WTC11 (cell line): ENCODE measurements around the gene RPS6KB2. TPM values are rescaled to one million over a fixed set of nuclear protein-coding genes. Genes with fewer than 3 reads are reported as not detected.
A peak's percentile ranks its signal among the peaks of the same experiment; 100 is the strongest.

Experiments used
- EMX1 ChIP-seq: fragments of 250-450 bp; sonication (Bioruptor Pico); IDR thresholded peaks from 2 replicates; pipeline ENCODE4 v1.8.0; 2021; ENCODE audit warnings: mild to moderate bottlenecking
- ESRRA ChIP-seq: sonication (generic); formaldehyde crosslinking; IDR thresholded peaks from 2 replicates; pipeline ENCODE4 v1.8.1; 2022; ENCODE audit warnings: mild to moderate bottlenecking, missing genetic modification reagents, borderline replicate concordance
- JAZF1 ChIP-seq: fragments of 250-450 bp; sonication (Bioruptor Pico); IDR thresholded peaks from 2 replicates; pipeline ENCODE4 v1.9.0; 2021; ENCODE audit warnings: moderate library complexity, mild to moderate bottlenecking, inconsistent platforms
- KAT7 ChIP-seq: sonication (generic); formaldehyde crosslinking; IDR thresholded peaks from 2 replicates; pipeline ENCODE4 v1.8.1; 2023; ENCODE audit warnings: missing genetic modification reagents, mild to moderate bottlenecking, borderline replicate concordance
- NFATC4 ChIP-seq: fragments of 250-450 bp; sonication (Bioruptor Pico); IDR thresholded peaks from 2 replicates; pipeline ENCODE4 v1.9.0; 2021; ENCODE audit warnings: mild to moderate bottlenecking
- NFYB ChIP-seq: sonication (generic); formaldehyde crosslinking; conservative IDR thresholded peaks from 2 replicates; pipeline ENCODE4 v1.8.0; 2022; ENCODE audit warnings: low read depth, missing genetic modification reagents
- NR1H2 ChIP-seq: sonication (generic); formaldehyde crosslinking; IDR thresholded peaks from 2 replicates; pipeline ENCODE4 v1.9.0; 2021; ENCODE audit warnings: mild to moderate bottlenecking, moderate library complexity, missing genetic modification reagents
- SP1 ChIP-seq: sonication (generic); formaldehyde crosslinking; conservative IDR thresholded peaks from 2 replicates; pipeline ENCODE4 v1.8.1; 2022; ENCODE audit warnings: missing genetic modification reagents
- ZNF219 ChIP-seq: sonication (generic); formaldehyde crosslinking; IDR thresholded peaks from 2 replicates; pipeline ENCODE4 v1.8.0; 2023; ENCODE audit warnings: missing genetic modification reagents, mild to moderate bottlenecking, borderline replicate concordance
- ZNF423 ChIP-seq: fragments of 250-450 bp; sonication (Bioruptor Pico); IDR thresholded peaks from 2 replicates; pipeline ENCODE4 v2.1.2; 2022; ENCODE audit warnings: mild to moderate bottlenecking, moderate library complexity
- ZNF671 ChIP-seq: fragments of 250-450 bp; sonication (Bioruptor Pico); IDR thresholded peaks from 2 replicates; pipeline ENCODE4 v1.8.0; 2021; ENCODE audit warnings: mild to moderate bottlenecking
- total RNA-seq: library from RNA; stranded (reverse); gene quantifications from 3 replicates; pipeline ENCODE4 v1.2.3, GENCODE V29; 2021
- TF ChIP-seq, protein P1 (sequence below): sonication (generic); formaldehyde crosslinking; conservative IDR thresholded peaks from 2 replicates; pipeline ENCODE4 v1.8.1; 2023; ENCODE audit warnings: mild to moderate bottlenecking, low read depth, missing genetic modification reagents, moderate library complexity
- TF ChIP-seq, protein P2 (sequence below): sonication (generic); formaldehyde crosslinking; IDR thresholded peaks from 2 replicates; pipeline ENCODE4 v1.8.1; 2023; ENCODE audit warnings: mild to moderate bottlenecking, missing genetic modification reagents, borderline replicate concordance
- TF ChIP-seq, protein P3 (sequence below): fragments of 250-450 bp; sonication (Bioruptor Pico); IDR thresholded peaks from 2 replicates; pipeline ENCODE4 v1.8.0; 2021; ENCODE audit warnings: mild to moderate bottlenecking
- TF ChIP-seq, protein P4 (sequence below): sonication (generic); formaldehyde crosslinking; IDR thresholded peaks from 2 replicates; pipeline ENCODE4 v1.8.1; 2023; ENCODE audit warnings: mild to moderate bottlenecking, missing genetic modification reagents
- TF ChIP-seq, protein P5 (sequence below): fragments of 250-450 bp; sonication (Bioruptor Pico); IDR thresholded peaks from 2 replicates; pipeline ENCODE4 v2.1.2; 2022; ENCODE audit warnings: mild to moderate bottlenecking, moderate library complexity
- TF ChIP-seq, protein P6 (sequence below): sonication (generic); formaldehyde crosslinking; IDR thresholded peaks from 2 replicates; pipeline ENCODE4 v1.8.1; 2022; ENCODE audit warnings: mild to moderate bottlenecking, missing genetic modification reagents, moderate library complexity, borderline replicate concordance
- TF ChIP-seq, protein P7 (sequence below): sonication (generic); formaldehyde crosslinking; IDR thresholded peaks from 2 replicates; pipeline ENCODE4 v1.8.1; 2023; ENCODE audit warnings: mild to moderate bottlenecking, missing genetic modification reagents, moderate library complexity
- TF ChIP-seq, protein P8 (sequence below): sonication (generic); formaldehyde crosslinking; IDR thresholded peaks from 2 replicates; pipeline ENCODE4 v1.8.0; 2023; ENCODE audit warnings: missing genetic modification reagents
- TF ChIP-seq, protein P9 (sequence below): fragments of 200-600 bp; IDR thresholded peaks from 2 replicates; pipeline ENCODE4 v1.8.0; 2022; ENCODE audit warnings: antibody characterized with exemption

The RPS6KB2 gene
- total RNA-seq, 1 experiment from 2014 or later: 54.7 TPM

DNA sequence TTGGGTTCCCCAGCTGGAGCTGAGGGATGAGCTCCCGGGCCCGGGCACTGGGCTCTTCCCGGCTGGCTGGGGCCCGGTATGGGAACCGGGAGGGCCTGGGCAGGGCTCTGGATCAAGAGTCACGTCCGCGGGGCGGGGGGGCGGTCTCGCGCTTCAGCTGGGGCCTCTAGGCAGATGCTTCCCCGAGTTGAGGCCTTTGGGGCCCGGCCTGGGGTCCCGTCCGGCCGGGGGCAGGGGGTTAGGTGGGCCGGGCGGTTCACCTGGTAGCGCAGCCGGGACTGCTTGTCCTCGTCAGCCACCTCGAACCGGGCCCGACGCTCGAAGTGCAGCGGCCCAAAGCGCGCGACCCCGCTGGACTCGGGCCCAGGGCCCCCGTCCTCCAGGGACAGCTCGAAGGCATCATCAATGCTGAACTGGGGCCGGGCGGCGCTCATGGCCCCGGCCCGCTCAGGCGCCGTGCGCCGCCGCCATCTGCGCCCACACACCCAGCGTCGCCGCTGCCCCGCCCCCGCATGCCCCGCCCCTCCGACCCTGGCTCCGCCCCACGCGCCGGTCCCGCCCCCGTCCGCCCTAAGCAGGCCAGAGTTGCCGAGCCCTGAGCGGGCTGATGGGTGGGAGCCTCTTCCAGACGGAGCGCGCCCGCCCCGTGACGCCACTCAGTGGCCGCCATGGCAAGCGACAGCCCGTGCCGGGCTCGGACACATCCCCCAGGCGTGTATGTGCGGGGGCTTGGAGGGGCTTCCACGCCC is 40.6 kb downstream of the RPS6KB2 start, which contains the start of gene TMEM134 (continued):
- TF ChIP-seq, protein P1, sequence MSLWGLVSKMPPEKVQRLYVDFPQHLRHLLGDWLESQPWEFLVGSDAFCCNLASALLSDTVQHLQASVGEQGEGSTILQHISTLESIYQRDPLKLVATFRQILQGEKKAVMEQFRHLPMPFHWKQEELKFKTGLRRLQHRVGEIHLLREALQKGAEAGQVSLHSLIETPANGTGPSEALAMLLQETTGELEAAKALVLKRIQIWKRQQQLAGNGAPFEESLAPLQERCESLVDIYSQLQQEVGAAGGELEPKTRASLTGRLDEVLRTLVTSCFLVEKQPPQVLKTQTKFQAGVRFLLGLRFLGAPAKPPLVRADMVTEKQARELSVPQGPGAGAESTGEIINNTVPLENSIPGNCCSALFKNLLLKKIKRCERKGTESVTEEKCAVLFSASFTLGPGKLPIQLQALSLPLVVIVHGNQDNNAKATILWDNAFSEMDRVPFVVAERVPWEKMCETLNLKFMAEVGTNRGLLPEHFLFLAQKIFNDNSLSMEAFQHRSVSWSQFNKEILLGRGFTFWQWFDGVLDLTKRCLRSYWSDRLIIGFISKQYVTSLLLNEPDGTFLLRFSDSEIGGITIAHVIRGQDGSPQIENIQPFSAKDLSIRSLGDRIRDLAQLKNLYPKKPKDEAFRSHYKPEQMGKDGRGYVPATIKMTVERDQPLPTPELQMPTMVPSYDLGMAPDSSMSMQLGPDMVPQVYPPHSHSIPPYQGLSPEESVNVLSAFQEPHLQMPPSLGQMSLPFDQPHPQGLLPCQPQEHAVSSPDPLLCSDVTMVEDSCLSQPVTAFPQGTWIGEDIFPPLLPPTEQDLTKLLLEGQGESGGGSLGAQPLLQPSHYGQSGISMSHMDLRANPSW (CRISPR knock-in tag): no peak
- TF ChIP-seq KAT7 (CRISPR knock-in tag) (peak; percentile 53; the same call in 1 of the 2 replicates), ZNF219 (CRISPR knock-in tag) (no peak), ESRRA (CRISPR knock-in tag) (no peak), ZNF423 (no peak), SP1 (CRISPR knock-in tag) (peak; percentile 100), NFATC4 (CRISPR knock-in tag) (no peak), NR1H2 (CRISPR knock-in tag) (no peak), NFYB (no peak), EMX1 (CRISPR knock-in tag) (no peak), JAZF1 (no peak), ZNF671 (CRISPR knock-in tag) (no peak)
- TF ChIP-seq, protein P2, sequence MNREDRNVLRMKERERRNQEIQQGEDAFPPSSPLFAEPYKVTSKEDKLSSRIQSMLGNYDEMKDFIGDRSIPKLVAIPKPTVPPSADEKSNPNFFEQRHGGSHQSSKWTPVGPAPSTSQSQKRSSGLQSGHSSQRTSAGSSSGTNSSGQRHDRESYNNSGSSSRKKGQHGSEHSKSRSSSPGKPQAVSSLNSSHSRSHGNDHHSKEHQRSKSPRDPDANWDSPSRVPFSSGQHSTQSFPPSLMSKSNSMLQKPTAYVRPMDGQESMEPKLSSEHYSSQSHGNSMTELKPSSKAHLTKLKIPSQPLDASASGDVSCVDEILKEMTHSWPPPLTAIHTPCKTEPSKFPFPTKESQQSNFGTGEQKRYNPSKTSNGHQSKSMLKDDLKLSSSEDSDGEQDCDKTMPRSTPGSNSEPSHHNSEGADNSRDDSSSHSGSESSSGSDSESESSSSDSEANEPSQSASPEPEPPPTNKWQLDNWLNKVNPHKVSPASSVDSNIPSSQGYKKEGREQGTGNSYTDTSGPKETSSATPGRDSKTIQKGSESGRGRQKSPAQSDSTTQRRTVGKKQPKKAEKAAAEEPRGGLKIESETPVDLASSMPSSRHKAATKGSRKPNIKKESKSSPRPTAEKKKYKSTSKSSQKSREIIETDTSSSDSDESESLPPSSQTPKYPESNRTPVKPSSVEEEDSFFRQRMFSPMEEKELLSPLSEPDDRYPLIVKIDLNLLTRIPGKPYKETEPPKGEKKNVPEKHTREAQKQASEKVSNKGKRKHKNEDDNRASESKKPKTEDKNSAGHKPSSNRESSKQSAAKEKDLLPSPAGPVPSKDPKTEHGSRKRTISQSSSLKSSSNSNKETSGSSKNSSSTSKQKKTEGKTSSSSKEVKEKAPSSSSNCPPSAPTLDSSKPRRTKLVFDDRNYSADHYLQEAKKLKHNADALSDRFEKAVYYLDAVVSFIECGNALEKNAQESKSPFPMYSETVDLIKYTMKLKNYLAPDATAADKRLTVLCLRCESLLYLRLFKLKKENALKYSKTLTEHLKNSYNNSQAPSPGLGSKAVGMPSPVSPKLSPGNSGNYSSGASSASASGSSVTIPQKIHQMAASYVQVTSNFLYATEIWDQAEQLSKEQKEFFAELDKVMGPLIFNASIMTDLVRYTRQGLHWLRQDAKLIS: no peak
- TF ChIP-seq, protein P3, sequence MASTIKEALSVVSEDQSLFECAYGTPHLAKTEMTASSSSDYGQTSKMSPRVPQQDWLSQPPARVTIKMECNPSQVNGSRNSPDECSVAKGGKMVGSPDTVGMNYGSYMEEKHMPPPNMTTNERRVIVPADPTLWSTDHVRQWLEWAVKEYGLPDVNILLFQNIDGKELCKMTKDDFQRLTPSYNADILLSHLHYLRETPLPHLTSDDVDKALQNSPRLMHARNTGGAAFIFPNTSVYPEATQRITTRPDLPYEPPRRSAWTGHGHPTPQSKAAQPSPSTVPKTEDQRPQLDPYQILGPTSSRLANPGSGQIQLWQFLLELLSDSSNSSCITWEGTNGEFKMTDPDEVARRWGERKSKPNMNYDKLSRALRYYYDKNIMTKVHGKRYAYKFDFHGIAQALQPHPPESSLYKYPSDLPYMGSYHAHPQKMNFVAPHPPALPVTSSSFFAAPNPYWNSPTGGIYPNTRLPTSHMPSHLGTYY (CRISPR knock-in tag): no peak
- TF ChIP-seq, protein P4, sequence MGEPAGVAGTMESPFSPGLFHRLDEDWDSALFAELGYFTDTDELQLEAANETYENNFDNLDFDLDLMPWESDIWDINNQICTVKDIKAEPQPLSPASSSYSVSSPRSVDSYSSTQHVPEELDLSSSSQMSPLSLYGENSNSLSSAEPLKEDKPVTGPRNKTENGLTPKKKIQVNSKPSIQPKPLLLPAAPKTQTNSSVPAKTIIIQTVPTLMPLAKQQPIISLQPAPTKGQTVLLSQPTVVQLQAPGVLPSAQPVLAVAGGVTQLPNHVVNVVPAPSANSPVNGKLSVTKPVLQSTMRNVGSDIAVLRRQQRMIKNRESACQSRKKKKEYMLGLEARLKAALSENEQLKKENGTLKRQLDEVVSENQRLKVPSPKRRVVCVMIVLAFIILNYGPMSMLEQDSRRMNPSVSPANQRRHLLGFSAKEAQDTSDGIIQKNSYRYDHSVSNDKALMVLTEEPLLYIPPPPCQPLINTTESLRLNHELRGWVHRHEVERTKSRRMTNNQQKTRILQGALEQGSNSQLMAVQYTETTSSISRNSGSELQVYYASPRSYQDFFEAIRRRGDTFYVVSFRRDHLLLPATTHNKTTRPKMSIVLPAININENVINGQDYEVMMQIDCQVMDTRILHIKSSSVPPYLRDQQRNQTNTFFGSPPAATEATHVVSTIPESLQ (CRISPR knock-in tag): no peak
- TF ChIP-seq, protein P5, sequence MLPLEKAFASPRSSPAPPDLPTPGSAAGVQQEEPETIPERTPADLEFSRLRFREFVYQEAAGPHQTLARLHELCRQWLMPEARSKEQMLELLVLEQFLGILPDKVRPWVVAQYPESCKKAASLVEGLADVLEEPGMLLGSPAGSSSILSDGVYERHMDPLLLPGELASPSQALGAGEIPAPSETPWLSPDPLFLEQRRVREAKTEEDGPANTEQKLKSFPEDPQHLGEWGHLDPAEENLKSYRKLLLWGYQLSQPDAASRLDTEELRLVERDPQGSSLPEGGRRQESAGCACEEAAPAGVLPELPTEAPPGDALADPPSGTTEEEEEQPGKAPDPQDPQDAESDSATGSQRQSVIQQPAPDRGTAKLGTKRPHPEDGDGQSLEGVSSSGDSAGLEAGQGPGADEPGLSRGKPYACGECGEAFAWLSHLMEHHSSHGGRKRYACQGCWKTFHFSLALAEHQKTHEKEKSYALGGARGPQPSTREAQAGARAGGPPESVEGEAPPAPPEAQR (CRISPR knock-in tag): no peak
- TF ChIP-seq, protein P6, sequence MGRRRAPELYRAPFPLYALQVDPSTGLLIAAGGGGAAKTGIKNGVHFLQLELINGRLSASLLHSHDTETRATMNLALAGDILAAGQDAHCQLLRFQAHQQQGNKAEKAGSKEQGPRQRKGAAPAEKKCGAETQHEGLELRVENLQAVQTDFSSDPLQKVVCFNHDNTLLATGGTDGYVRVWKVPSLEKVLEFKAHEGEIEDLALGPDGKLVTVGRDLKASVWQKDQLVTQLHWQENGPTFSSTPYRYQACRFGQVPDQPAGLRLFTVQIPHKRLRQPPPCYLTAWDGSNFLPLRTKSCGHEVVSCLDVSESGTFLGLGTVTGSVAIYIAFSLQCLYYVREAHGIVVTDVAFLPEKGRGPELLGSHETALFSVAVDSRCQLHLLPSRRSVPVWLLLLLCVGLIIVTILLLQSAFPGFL: no peak
- TF ChIP-seq, protein P7, sequence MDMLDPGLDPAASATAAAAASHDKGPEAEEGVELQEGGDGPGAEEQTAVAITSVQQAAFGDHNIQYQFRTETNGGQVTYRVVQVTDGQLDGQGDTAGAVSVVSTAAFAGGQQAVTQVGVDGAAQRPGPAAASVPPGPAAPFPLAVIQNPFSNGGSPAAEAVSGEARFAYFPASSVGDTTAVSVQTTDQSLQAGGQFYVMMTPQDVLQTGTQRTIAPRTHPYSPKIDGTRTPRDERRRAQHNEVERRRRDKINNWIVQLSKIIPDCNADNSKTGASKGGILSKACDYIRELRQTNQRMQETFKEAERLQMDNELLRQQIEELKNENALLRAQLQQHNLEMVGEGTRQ (CRISPR knock-in tag): peak; percentile 44; the same call in 1 of the 2 replicates
- TF ChIP-seq, protein P8, sequence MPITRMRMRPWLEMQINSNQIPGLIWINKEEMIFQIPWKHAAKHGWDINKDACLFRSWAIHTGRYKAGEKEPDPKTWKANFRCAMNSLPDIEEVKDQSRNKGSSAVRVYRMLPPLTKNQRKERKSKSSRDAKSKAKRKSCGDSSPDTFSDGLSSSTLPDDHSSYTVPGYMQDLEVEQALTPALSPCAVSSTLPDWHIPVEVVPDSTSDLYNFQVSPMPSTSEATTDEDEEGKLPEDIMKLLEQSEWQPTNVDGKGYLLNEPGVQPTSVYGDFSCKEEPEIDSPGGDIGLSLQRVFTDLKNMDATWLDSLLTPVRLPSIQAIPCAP (CRISPR knock-in tag): no peak
- TF ChIP-seq, protein P9, sequence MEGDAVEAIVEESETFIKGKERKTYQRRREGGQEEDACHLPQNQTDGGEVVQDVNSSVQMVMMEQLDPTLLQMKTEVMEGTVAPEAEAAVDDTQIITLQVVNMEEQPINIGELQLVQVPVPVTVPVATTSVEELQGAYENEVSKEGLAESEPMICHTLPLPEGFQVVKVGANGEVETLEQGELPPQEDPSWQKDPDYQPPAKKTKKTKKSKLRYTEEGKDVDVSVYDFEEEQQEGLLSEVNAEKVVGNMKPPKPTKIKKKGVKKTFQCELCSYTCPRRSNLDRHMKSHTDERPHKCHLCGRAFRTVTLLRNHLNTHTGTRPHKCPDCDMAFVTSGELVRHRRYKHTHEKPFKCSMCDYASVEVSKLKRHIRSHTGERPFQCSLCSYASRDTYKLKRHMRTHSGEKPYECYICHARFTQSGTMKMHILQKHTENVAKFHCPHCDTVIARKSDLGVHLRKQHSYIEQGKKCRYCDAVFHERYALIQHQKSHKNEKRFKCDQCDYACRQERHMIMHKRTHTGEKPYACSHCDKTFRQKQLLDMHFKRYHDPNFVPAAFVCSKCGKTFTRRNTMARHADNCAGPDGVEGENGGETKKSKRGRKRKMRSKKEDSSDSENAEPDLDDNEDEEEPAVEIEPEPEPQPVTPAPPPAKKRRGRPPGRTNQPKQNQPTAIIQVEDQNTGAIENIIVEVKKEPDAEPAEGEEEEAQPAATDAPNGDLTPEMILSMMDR: no peak
